Measurements from ENCODE around the gene COCH.

Gene COCH

GRCh38 chr14:30864934-30865333 lies 9.4 kb upstream of the COCH start:
- no peak overlapping the region for H3K4me3 Mint-ChIP-seq
- no peak for DNase-seq
- no peaks in the 10 kb centered on the region for H3K4me1 Mint-ChIP-seq (ENCODE audit: low read depth)
- H3K36me3 Mint-ChIP-seq (ENCODE audit: low read depth): no peaks in the 10 kb centered on the region
- peaks cover 33% of the 10 kb centered on the region for H3K27me3 Mint-ChIP-seq
- no peaks in the 10 kb centered on the region for H3K9me3 Mint-ChIP-seq
- no peak overlapping the region for H3K27ac Mint-ChIP-seq

- DNase-seq: no peak
- Mint-ChIP-seq H3K27me3 (peaks cover 37% of the 10 kb centered on the region), H3K4me1 (ENCODE audit: low read depth) (peaks cover 5% of the 10 kb centered on the region), H3K36me3 (ENCODE audit: low read depth) (no peaks in the 10 kb centered on the region), H3K27ac (no peak overlapping the region), H3K4me3 (no peak overlapping the region), H3K9me3 (no peaks in the 10 kb centered on the region)
Observed at GRCh38 chr14:30868736-30869135, 5.6 kb upstream of the COCH start.

- Mint-ChIP-seq H3K4me3 (no peak overlapping the region), H3K9me3 (no peaks in the 10 kb centered on the region), H3K36me3 (ENCODE audit: low read depth) (no peaks in the 10 kb centered on the region), H3K4me1 (ENCODE audit: low read depth) (peaks cover 9% of the 10 kb centered on the region), H3K27me3 (peaks cover 38% of the 10 kb centered on the region), H3K27ac (no peak overlapping the region)
- no peak for DNase-seq
Observed at GRCh38 chr14:30869551-30870155, 4.7 kb upstream of the COCH start.

GRCh38 chr14:30872602-30873001 lies 1.8 kb upstream of the COCH start:
- H3K36me3 Mint-ChIP-seq (ENCODE audit: low read depth): no peaks in the 10 kb centered on the region
- no peak overlapping the region for H3K27ac Mint-ChIP-seq
- no peak for DNase-seq
- H3K9me3 Mint-ChIP-seq: no peaks in the 10 kb centered on the region
- no peak overlapping the region for H3K4me3 Mint-ChIP-seq
- H3K27me3 Mint-ChIP-seq: peaks cover 62% of the 10 kb centered on the region
- peaks cover 16% of the 10 kb centered on the region for H3K4me1 Mint-ChIP-seq (ENCODE audit: low read depth)

- Mint-ChIP-seq H3K4me1 (ENCODE audit: low read depth) (peaks cover 16% of the 10 kb centered on the region), H3K27me3 (peaks cover 63% of the 10 kb centered on the region), H3K9me3 (no peaks in the 10 kb centered on the region), H3K36me3 (ENCODE audit: low read depth) (no peaks in the 10 kb centered on the region), H3K4me3 (peak overlapping the region; percentile 16), H3K27ac (no peak overlapping the region)
- no peak for DNase-seq
Observed at GRCh38 chr14:30873308-30874119, 845 bp upstream of the COCH start.

- H3K4me1 Mint-ChIP-seq (ENCODE audit: low read depth): peaks cover 16% of the 10 kb centered on the region
- DNase-seq: peak; percentile 52
- peak overlapping the region; percentile 73 for H3K4me3 Mint-ChIP-seq
- H3K27me3 Mint-ChIP-seq: peaks cover 59% of the 10 kb centered on the region
- H3K9me3 Mint-ChIP-seq: no peaks in the 10 kb centered on the region
- no peaks in the 10 kb centered on the region for H3K36me3 Mint-ChIP-seq (ENCODE audit: low read depth)
- no peak overlapping the region for H3K27ac Mint-ChIP-seq
Observed at GRCh38 chr14:30874999-30875787, 834 bp downstream of the COCH start.

GRCh38 chr14:30875788-30876053 lies 1.4 kb downstream of the COCH start:
- Mint-ChIP-seq H3K9me3 (no peaks in the 10 kb centered on the region), H3K27me3 (peaks cover 56% of the 10 kb centered on the region), H3K4me3 (peak overlapping the region; percentile 73), H3K4me1 (ENCODE audit: low read depth) (peaks cover 16% of the 10 kb centered on the region), H3K27ac (no peak overlapping the region), H3K36me3 (ENCODE audit: low read depth) (no peaks in the 10 kb centered on the region)
- no peak for DNase-seq

GRCh38 chr14:30876692-30877091 lies 2.3 kb downstream of the COCH start:
- Mint-ChIP-seq H3K36me3 (ENCODE audit: low read depth) (no peaks in the 10 kb centered on the region), H3K27me3 (peaks cover 48% of the 10 kb centered on the region), H3K4me1 (ENCODE audit: low read depth) (peaks cover 16% of the 10 kb centered on the region), H3K27ac (no peak overlapping the region), H3K9me3 (no peaks in the 10 kb centered on the region), H3K4me3 (no peak overlapping the region)
- no peak for DNase-seq

GRCh38 chr14:30882431-30882830 lies 8.1 kb downstream of the COCH start:
- H3K36me3 Mint-ChIP-seq (ENCODE audit: low read depth): no peaks in the 10 kb centered on the region
- no peak for DNase-seq
- H3K4me1 Mint-ChIP-seq (ENCODE audit: low read depth): peaks cover 2% of the 10 kb centered on the region
- H3K27me3 Mint-ChIP-seq: peaks cover 4% of the 10 kb centered on the region
- no peak overlapping the region for H3K4me3 Mint-ChIP-seq
- H3K27ac Mint-ChIP-seq: no peak overlapping the region
- H3K9me3 Mint-ChIP-seq: no peaks in the 10 kb centered on the region

GRCh38 chr14:30883508-30884294 lies 9.3 kb downstream of the COCH start:
- Mint-ChIP-seq H3K4me3 (no peak overlapping the region), H3K9me3 (no peaks in the 10 kb centered on the region), H3K27me3 (no peaks in the 10 kb centered on the region), H3K4me1 (ENCODE audit: low read depth) (peaks cover 2% of the 10 kb centered on the region), H3K36me3 (ENCODE audit: low read depth) (no peaks in the 10 kb centered on the region), H3K27ac (no peak overlapping the region)
- DNase-seq: no peak

GRCh38 chr14:30884901-30885300 lies 10.5 kb downstream of the COCH start:
- Mint-ChIP-seq H3K9me3 (no peaks in the 10 kb centered on the region), H3K4me3 (no peak overlapping the region), H3K36me3 (ENCODE audit: low read depth) (no peaks in the 10 kb centered on the region), H3K27ac (no peak overlapping the region), H3K27me3 (no peaks in the 10 kb centered on the region), H3K4me1 (ENCODE audit: low read depth) (peaks cover 13% of the 10 kb centered on the region)
- no peak for DNase-seq

- no peaks in the 10 kb centered on the region for H3K36me3 Mint-ChIP-seq (ENCODE audit: low read depth)
Observed at GRCh38 chr14:30885840-30886740, 11.7 kb downstream of the COCH start.

GRCh38 chr14:30888480-30889243 lies 14.3 kb downstream of the COCH start:
- Mint-ChIP-seq H3K9me3 (no peaks in the 10 kb centered on the region), H3K36me3 (ENCODE audit: low read depth) (peaks cover 5% of the 10 kb centered on the region), H3K27me3 (no peaks in the 10 kb centered on the region), H3K4me3 (no peak overlapping the region), H3K4me1 (ENCODE audit: low read depth) (peaks cover 11% of the 10 kb centered on the region), H3K27ac (peak overlapping the region; percentile 23)
- DNase-seq: no peak

More at GRCh38 chr14:30885840-30886740, 11.7 kb downstream of the COCH start:
- no peak overlapping the region for H3K4me3 Mint-ChIP-seq
- no peak for DNase-seq
- H3K9me3 Mint-ChIP-seq: no peaks in the 10 kb centered on the region
- H3K27me3 Mint-ChIP-seq: no peaks in the 10 kb centered on the region
- no peak overlapping the region for H3K27ac Mint-ChIP-seq
- peaks cover 13% of the 10 kb centered on the region for H3K4me1 Mint-ChIP-seq (ENCODE audit: low read depth)
